CD4-positive, alpha-beta T cell (primary cell): Measurements from ENCODE around the gene MAN1A1. TPM values are rescaled to one million over a fixed set of nuclear protein-coding genes. Genes with fewer than 3 reads are reported as not detected.

Source experiments
- ATAC-seq: fragments of 200-7000 bp; cut with Tn5 transposase; one replicate; pipeline ENCODE4 v1.10.0; 2022; ENCODE audit warnings: mild to moderate bottlenecking; ENCODE audit not compliant: poor library complexity
- CTCF ChIA-PET: fragments of 350-600 bp; sonication (Branson Sonifier 250); formaldehyde crosslinking; loops from one replicate; lab custom pipeline; 2021; ENCODE audit warnings: antibody characterized with exemption, inconsistent platforms; lab: Charles Lee
- POLR2A ChIA-PET: fragments of 350-600 bp; sonication (Branson Sonifier 250); formaldehyde crosslinking; loops from one replicate; lab custom pipeline; 2021; ENCODE audit warnings: antibody characterized with exemption, inconsistent platforms; lab: Charles Lee
- DNase-seq, 14 experiments: peaks; one replicate each; pipeline ENCODE4 v3.0.0-alpha.2; 2013 to 2020; ENCODE audit warnings: mixed read lengths in 2 of 14
- H3K27ac ChIP-seq, 2 donors: one replicate each; pipeline versions ENCODE4 v1.5.1 to v1.7.0; 2013; ENCODE audit warnings: low read length in 2 of 2, low read depth in 1 of 2, mild to moderate bottlenecking in 1 of 2
- H3K27me3 ChIP-seq, 2 experiments: 1 replicate in 1 of 2; 2 replicates in 1 of 2; pipeline versions ENCODE4 v1.6.1 to v1.7.0; 2013; ENCODE audit warnings: low read length in 2 of 2, control low read depth in 1 of 2, mild to moderate bottlenecking in 1 of 2, moderate library complexity in 1 of 2; ENCODE audit not compliant: insufficient read depth in 2 of 2, control insufficient read depth in 1 of 2
- H3K36me3 ChIP-seq: one replicate; pipeline ENCODE4 v1.6.1; 2013; ENCODE audit warnings: low read length, control low read depth; ENCODE audit not compliant: insufficient read depth
- H3K4me1 ChIP-seq: one replicate; pipeline ENCODE4 v1.6.1; 2013; ENCODE audit warnings: low read length, control low read depth; ENCODE audit not compliant: insufficient read depth
- H3K4me3 ChIP-seq: one replicate; pipeline ENCODE4 v1.5.1; 2013; ENCODE audit warnings: mild to moderate bottlenecking, low read length, moderate library complexity
- H3K9me3 ChIP-seq, 2 experiments: 1 replicate in 1 of 2; 2 replicates in 1 of 2; pipeline versions ENCODE4 v1.6.1 to v1.7.0; 2013; ENCODE audit warnings: low read length in 2 of 2, mild to moderate bottlenecking in 2 of 2, control low read depth in 1 of 2, moderate library complexity in 1 of 2; ENCODE audit not compliant: control insufficient read depth in 1 of 2, insufficient read depth in 1 of 2
- H3K27ac Mint-ChIP-seq: one replicate; pipeline ENCODE4 v1.8.0; 2020; ENCODE audit warnings: mixed read lengths
- H3K27me3 Mint-ChIP-seq: one replicate; pipeline ENCODE4 v1.8.0; 2021; ENCODE audit warnings: mixed read lengths
- H3K36me3 Mint-ChIP-seq: one replicate; pipeline ENCODE4 v1.8.0; 2021; ENCODE audit warnings: low read depth, mixed read lengths
- H3K4me1 Mint-ChIP-seq: one replicate; pipeline ENCODE4 v1.8.0; 2021; ENCODE audit warnings: low read depth, mixed read lengths
- H3K4me3 Mint-ChIP-seq: one replicate; pipeline ENCODE4 v1.8.0; 2020; ENCODE audit warnings: mild to moderate bottlenecking, mixed read lengths
- H3K9me3 Mint-ChIP-seq: one replicate; pipeline ENCODE4 v1.8.0; 2020; ENCODE audit warnings: mixed read lengths
- CTCF ChIP-seq: fragments of 200-600 bp; IDR thresholded peaks from one replicate; pipeline ENCODE4 v1.8.0; 2022; ENCODE audit warnings: antibody characterized with exemption, mild to moderate bottlenecking
- intact Hi-C, 2 experiments: fragments of 100-400 bp; cut with DNase I in 1 of 2; cut with micrococcal nuclease in 1 of 2; formaldehyde crosslinking; loops; one replicate each; pipeline versions ENCODE4 v1.15.1 to v1.9.0; 2023 to 2025; cut with DNase I, micrococcal nuclease
- total RNA-seq, 174 experiments: library from RNA in 2 of 174; stranded (reverse) in 2 of 174; gene quantifications; one replicate each; pipeline ENCODE4 v1.2.3 and lab custom pipeline; 2021 to 2026

MAN1A1 gene
- total RNA-seq, 2 experiments from 2014 or later: 4.5 to 4.9 TPM

GRCh38 chr6:119250036-119250435 lies 99.5 kb downstream of the MAN1A1 start:
- H3K27ac ChIP-seq: no peak overlapping the region
- H3K9me3 Mint-ChIP-seq: no peaks in the 10 kb centered on the region
- H3K9me3 ChIP-seq: no peaks in the 10 kb centered on the region
- no peak for ATAC-seq
- ChIA-PET POLR2A (no interaction called here), CTCF (no interaction called here)
- H3K27me3 ChIP-seq: no peaks in the 10 kb centered on the region
- DNase-seq: no peak
- H3K36me3 Mint-ChIP-seq: peaks cover 11% of the 10 kb centered on the region
- no peaks in the 10 kb centered on the region for H3K27me3 Mint-ChIP-seq
- H3K27ac Mint-ChIP-seq: no peak overlapping the region
- no peaks in the 10 kb centered on the region for H3K4me1 ChIP-seq
- peaks cover 13% of the 10 kb centered on the region for H3K36me3 ChIP-seq
- no peak for TF ChIP-seq CTCF
- peaks cover 2% of the 10 kb centered on the region for H3K4me1 Mint-ChIP-seq
- H3K4me3 Mint-ChIP-seq: no peak overlapping the region
- no peak overlapping the region for H3K4me3 ChIP-seq
- intact Hi-C loops: no loop called here

GRCh38 chr6:119249319-119249718 lies 100.2 kb downstream of the MAN1A1 start:
- no peak for TF ChIP-seq CTCF
- ATAC-seq (no peak), DNase-seq (no peak)
- H3K27me3 Mint-ChIP-seq: no peaks in the 10 kb centered on the region
- no peaks in the 10 kb centered on the region for H3K4me1 ChIP-seq
- ChIA-PET CTCF (no interaction called here), POLR2A (interaction anchor here (0.9 kb wide), 1 partner anchor 65 kb away, joined by 3 read pairs; no protein-coding TSS in a partner anchor)
- H3K36me3 Mint-ChIP-seq: peaks cover 11% of the 10 kb centered on the region
- no peak overlapping the region for H3K4me3 Mint-ChIP-seq
- H3K4me3 ChIP-seq: no peak overlapping the region
- no peak overlapping the region for H3K27ac Mint-ChIP-seq
- H3K27ac ChIP-seq: no peak overlapping the region
- intact Hi-C loops: no loop called here
- no peaks in the 10 kb centered on the region for H3K9me3 Mint-ChIP-seq
- no peaks in the 10 kb centered on the region for H3K27me3 ChIP-seq
- no peaks in the 10 kb centered on the region for H3K4me1 Mint-ChIP-seq
- peaks cover 13% of the 10 kb centered on the region for H3K36me3 ChIP-seq
- no peaks in the 10 kb centered on the region for H3K9me3 ChIP-seq

GRCh38 chr6:119247504-119247903 lies 102.1 kb downstream of the MAN1A1 start:
- no peaks in the 10 kb centered on the region for H3K27me3 Mint-ChIP-seq
- ChIA-PET CTCF (interaction anchor here (0.6 kb wide), 1 partner anchor 40 kb away, joined by 3 read pairs; no protein-coding TSS in a partner anchor), POLR2A (no interaction called here)
- Histone ChIP-seq H3K27ac (no peak overlapping the region), H3K4me1 (no peaks in the 10 kb centered on the region), H3K27me3 (no peaks in the 10 kb centered on the region), H3K36me3 (peaks cover 13% of the 10 kb centered on the region), H3K4me3 (no peak overlapping the region), H3K9me3 (no peaks in the 10 kb centered on the region)
- no peaks in the 10 kb centered on the region for H3K9me3 Mint-ChIP-seq
- intact Hi-C loops: no loop called here
- ATAC-seq (no peak), DNase-seq (no peak)
- H3K4me1 Mint-ChIP-seq: no peaks in the 10 kb centered on the region
- H3K36me3 Mint-ChIP-seq: peaks cover 11% of the 10 kb centered on the region
- no peak for TF ChIP-seq CTCF
- H3K27ac Mint-ChIP-seq: no peak overlapping the region
- H3K4me3 Mint-ChIP-seq: no peak overlapping the region
